ENCODE data around the gene AGAP6.
"Not testable (repeated sequence)": the region's sequence is repeated elsewhere in the genome, so short reads cannot be mapped to it uniquely, and the experiment has no call there.

AGAP6 gene
- total RNA-seq: 2.0 to 6.5 (median 3.1) reads per million in 9 experiments

DNA sequence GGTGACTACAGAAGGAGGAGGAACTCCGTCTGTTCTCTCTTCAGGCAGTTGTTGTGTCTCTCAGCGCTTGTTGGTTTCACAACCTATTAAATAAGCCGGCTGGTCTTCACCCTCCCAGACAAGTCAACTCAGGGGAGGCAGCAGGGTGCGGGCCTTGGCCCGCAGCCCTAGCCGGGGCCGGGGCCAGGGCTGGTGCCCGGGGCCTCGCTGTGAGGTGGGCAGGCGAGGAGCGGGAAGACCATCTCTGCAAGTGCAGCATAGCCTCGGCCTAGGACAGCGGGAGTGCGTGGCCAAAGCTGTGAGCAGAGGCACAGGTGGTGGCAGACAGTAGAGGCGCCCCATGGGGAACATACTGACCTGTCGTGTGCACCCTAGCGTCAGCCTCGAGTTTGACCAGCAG is at the start of gene AGAP6:
Gene AGAP6, plus strand, starts transcription at position 31 of the 400 bp plus-strand sequence. Its CDS starts 310 bp downstream, at position 341.
- H3K4me1 Mint-ChIP-seq (ENCODE audit: low read depth in 2 of 2); H3K9me3 Mint-ChIP-seq; H3K27me3 Mint-ChIP-seq; DNase-seq; H3K4me3 Mint-ChIP-seq; ATAC-seq (replicated peaks): not testable (repeated sequence)
- H3K27ac Mint-ChIP-seq: peak within 1 kb of the TSS in 1 of 2 donors; percentile 84
- peaks cover 12% of the 10 kb centered on the region for H3K36me3 Mint-ChIP-seq (ENCODE audit: insufficient read depth)

GRCh38 chr10:49941447-49942338 is 46.5 kb upstream of the AGAP6 start, which contains the start of the genes PARG and TIMM23B:
Gene PARG, minus strand, starts transcription at chr10:49942027. Its CDS starts 302 bp downstream, at chr10:49941725.
Gene TIMM23B, plus strand, starts transcription at chr10:49942053. Its CDS starts 142 bp downstream, at chr10:49942195.
- Mint-ChIP-seq H3K4me1 (ENCODE audit: low read depth in 2 of 2) (peaks cover 28 to 40% of the 10 kb centered on the region in 2 donors), H3K27ac (peak within 1 kb of the TSS; percentile 95 to 98), H3K36me3 (ENCODE audit: insufficient read depth) (peaks cover 13% of the 10 kb centered on the region), H3K4me3 (peak within 1 kb of the TSS; percentile 95 to 99)
- DNase-seq: peak; percentile 65 to 78 (median 77)
- peak; percentile 88 for ATAC-seq (replicated peaks)
- not testable (repeated sequence) for H3K9me3 Mint-ChIP-seq, H3K27me3 Mint-ChIP-seq

- Mint-ChIP-seq H3K4me3 (peak overlapping the region; percentile 95 to 99), H3K27ac (peak overlapping the region; percentile 95 to 98), H3K4me1 (ENCODE audit: low read depth in 2 of 2) (peaks cover 28 to 40% of the 10 kb centered on the region in 2 donors), H3K36me3 (ENCODE audit: insufficient read depth) (peaks cover 17% of the 10 kb centered on the region)
- ATAC-seq (replicated peaks): peak; percentile 2
- not testable (repeated sequence) for DNase-seq, H3K27me3 Mint-ChIP-seq, H3K9me3 Mint-ChIP-seq
Measured at GRCh38 chr10:49942339-49942705, 45.9 kb upstream of the AGAP6 start.

GRCh38 chr10:49943607-49944006 is 44.6 kb upstream of the AGAP6 start:
- DNase-seq; H3K9me3 Mint-ChIP-seq; H3K27me3 Mint-ChIP-seq; ATAC-seq (replicated peaks): not testable (repeated sequence)
- peak overlapping the region in 1 of 2 donors; percentile 95 for H3K4me3 Mint-ChIP-seq
- H3K36me3 Mint-ChIP-seq (ENCODE audit: insufficient read depth): peaks cover 22% of the 10 kb centered on the region
- peaks cover 26 to 36% of the 10 kb centered on the region in 2 donors for H3K4me1 Mint-ChIP-seq (ENCODE audit: low read depth in 2 of 2)
- H3K27ac Mint-ChIP-seq: peak overlapping the region in 1 of 2 donors; percentile 98

DNA sequence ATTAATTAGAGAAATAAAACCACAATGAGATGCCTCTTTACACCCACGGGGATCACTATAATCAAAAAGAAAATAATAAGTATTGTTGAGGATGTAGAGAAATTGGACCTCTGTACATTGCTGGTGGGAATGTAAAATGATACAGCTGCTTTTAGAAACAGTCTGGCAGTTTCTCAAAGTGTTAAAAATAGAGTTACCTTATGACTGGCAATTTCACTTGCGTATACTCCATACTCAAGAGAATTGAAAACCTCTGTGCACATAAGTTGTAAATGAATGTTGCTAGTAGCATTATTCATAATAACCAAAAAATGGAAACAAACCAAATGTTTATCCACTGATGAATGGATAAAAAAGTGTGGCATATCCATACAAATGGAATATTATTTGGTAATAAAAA is 40.1 kb upstream of the AGAP6 start:
- not testable (repeated sequence) for DNase-seq; H3K27ac Mint-ChIP-seq; H3K27me3 Mint-ChIP-seq; H3K4me1 Mint-ChIP-seq (ENCODE audit: low read depth in 2 of 2); H3K4me3 Mint-ChIP-seq; ATAC-seq (replicated peaks); H3K9me3 Mint-ChIP-seq
- peaks cover 26% of the 10 kb centered on the region for H3K36me3 Mint-ChIP-seq (ENCODE audit: insufficient read depth)

- not testable (repeated sequence) for H3K4me3 Mint-ChIP-seq; H3K9me3 Mint-ChIP-seq; ATAC-seq (replicated peaks); H3K27me3 Mint-ChIP-seq; H3K27ac Mint-ChIP-seq; DNase-seq; H3K4me1 Mint-ChIP-seq (ENCODE audit: low read depth in 2 of 2)
- peaks cover 25% of the 10 kb centered on the region for H3K36me3 Mint-ChIP-seq (ENCODE audit: insufficient read depth)
Measured at GRCh38 chr10:49948737-49949136, 39.5 kb upstream of the AGAP6 start.

DNA sequence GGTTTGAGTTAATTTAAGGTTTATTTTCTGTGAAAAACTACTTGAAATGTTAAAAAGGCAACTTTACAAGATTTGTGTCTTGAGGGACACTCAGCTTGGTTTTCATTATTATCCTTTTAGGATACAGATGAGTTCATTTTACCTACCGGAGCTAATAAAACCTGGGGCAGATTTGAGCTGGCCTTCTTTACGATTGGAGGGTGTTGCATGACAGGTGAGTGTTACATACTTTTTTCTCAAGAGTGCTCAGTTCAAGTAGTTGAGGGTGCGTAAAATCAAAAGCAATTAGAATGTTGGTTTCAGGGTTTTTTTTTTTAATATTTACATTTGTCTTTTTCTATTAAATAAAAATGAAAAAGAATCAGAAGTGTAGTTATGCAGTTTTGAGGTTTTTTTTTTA is 36.2 kb upstream of the AGAP6 start:
- H3K4me3 Mint-ChIP-seq; DNase-seq; H3K9me3 Mint-ChIP-seq; H3K27ac Mint-ChIP-seq; H3K4me1 Mint-ChIP-seq (ENCODE audit: low read depth in 2 of 2); ATAC-seq (replicated peaks); H3K27me3 Mint-ChIP-seq: not testable (repeated sequence)
- peaks cover 33% of the 10 kb centered on the region for H3K36me3 Mint-ChIP-seq (ENCODE audit: insufficient read depth)

DNA sequence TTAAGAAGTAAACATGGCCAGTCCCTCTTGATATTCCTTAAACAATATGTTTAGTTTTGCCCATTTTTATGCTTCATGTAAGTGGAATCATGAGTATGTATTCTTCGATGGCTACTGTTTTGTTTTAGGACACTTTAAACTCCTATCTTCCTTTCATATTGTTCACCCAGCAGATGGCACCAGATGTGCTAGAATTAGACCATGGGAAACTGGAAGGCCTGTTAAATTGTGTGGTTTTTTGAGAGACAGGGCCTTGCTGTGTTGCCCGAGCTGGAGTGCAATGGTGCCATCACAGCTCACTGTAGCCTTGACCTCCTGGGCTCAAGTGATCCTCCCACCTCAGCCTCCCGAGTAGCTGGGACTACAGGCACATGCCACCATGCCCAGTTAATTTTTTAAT is 35.1 kb upstream of the AGAP6 start:
- H3K4me1 Mint-ChIP-seq (ENCODE audit: low read depth in 2 of 2); H3K9me3 Mint-ChIP-seq; H3K27ac Mint-ChIP-seq; DNase-seq; H3K4me3 Mint-ChIP-seq; H3K27me3 Mint-ChIP-seq: not testable (repeated sequence)
- H3K36me3 Mint-ChIP-seq (ENCODE audit: insufficient read depth): peaks cover 25% of the 10 kb centered on the region
- peak; percentile 33 for ATAC-seq (replicated peaks)

DNA sequence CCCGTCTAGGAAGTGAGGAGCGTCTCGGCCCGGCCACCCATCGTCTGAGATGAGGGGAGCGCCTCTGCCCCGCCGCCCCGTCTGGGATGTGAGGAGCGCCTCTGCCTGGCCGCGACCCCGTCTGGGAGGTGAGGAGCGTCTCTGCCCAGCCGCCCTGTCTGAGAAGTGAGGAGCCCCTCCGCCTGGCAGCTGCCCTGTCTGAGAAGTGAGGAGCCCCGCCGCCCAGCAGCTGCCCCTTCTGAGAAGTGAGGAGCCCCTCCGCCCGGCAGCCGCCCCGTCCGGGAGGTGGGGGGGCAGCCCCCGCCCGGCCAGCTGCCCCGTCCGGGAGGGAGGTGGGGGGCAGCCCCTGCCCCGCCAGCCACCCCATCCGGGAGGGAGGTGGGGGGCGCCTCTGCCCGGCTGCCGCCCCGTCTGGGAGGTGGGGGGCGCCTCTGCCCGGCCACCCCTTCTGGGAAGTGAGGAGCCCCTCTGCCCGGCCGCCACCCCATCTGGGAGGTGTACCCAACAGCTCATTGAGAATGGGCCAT is 17.8 kb upstream of the AGAP6 start:
- H3K27ac Mint-ChIP-seq; H3K4me3 Mint-ChIP-seq; H3K9me3 Mint-ChIP-seq; ATAC-seq (replicated peaks); H3K27me3 Mint-ChIP-seq; DNase-seq; H3K4me1 Mint-ChIP-seq (ENCODE audit: low read depth in 2 of 2): not testable (repeated sequence)
- peaks cover 12% of the 10 kb centered on the region for H3K36me3 Mint-ChIP-seq (ENCODE audit: insufficient read depth)

DNA sequence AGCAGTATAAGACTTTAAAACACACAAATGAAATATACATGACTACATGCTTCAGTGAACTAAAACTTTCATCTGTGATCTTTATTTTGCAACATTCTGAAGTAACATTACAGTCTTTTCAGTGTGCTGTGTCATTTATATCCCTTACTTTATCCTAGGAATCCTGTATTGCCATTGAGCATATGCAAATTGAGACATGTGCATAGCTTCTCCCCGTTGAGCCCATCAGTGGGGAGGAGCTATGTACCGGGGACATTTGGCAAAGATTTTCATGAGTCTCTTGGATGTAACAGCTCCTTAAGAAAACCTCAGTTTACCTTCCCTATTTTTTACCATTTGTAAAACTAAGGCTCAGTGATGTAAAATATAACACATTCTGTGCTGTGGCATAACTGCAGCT is 16.7 kb upstream of the AGAP6 start:
- not testable (repeated sequence) for H3K4me1 Mint-ChIP-seq (ENCODE audit: low read depth in 2 of 2); DNase-seq; H3K27ac Mint-ChIP-seq; H3K27me3 Mint-ChIP-seq; ATAC-seq (replicated peaks); H3K9me3 Mint-ChIP-seq; H3K4me3 Mint-ChIP-seq
- H3K36me3 Mint-ChIP-seq (ENCODE audit: insufficient read depth): peaks cover 11% of the 10 kb centered on the region

GRCh38 chr10:49972094-49972493 is 16.1 kb upstream of the AGAP6 start:
- H3K9me3 Mint-ChIP-seq; H3K4me3 Mint-ChIP-seq; H3K27me3 Mint-ChIP-seq; H3K4me1 Mint-ChIP-seq (ENCODE audit: low read depth in 2 of 2); ATAC-seq (replicated peaks); H3K27ac Mint-ChIP-seq; DNase-seq: not testable (repeated sequence)
- peaks cover 11% of the 10 kb centered on the region for H3K36me3 Mint-ChIP-seq (ENCODE audit: insufficient read depth)

DNA sequence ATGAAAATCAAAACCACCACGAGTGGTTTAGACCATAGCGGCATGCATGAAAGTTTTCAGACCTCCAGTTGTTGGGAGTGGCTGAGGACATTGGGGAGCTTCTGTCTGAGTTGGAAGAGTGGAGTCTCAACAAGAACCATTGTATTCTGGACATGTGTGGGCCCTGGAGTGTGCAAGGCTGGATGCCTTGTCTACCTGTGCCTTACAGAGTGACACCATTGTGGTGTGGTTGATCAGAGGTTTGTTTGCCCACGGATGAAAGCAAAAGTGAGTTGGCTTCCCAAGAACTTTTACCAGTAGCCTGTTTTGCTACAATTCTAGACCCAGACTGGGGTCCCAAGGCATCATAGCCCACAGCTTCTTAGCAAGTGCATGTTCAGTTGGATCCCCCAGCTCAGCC is 10.4 kb upstream of the AGAP6 start:
- H3K36me3 Mint-ChIP-seq (ENCODE audit: insufficient read depth); DNase-seq; H3K9me3 Mint-ChIP-seq; ATAC-seq (replicated peaks); H3K27ac Mint-ChIP-seq; H3K27me3 Mint-ChIP-seq; H3K4me3 Mint-ChIP-seq; H3K4me1 Mint-ChIP-seq (ENCODE audit: low read depth in 2 of 2): not testable (repeated sequence)

DNA sequence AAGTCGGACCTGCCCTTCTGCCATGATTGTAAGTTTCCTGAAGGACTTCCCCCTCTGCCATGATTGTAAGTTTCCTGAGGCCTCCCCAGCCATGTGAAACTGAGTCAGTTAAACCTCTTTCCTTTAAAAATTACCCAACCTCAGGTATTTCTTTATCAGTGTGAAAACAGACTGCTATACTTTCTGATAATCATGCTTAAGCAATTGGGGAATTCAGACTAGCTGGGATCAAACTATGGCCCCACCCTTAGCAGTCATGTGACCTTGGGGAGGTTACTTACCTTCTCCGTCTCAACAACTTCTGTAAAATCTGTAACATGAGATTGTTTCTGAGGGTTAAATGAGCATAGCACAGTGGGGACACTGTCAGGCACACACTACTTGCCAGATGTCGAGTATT is 999 bp upstream of the AGAP6 start:
- H3K36me3 Mint-ChIP-seq (ENCODE audit: insufficient read depth); H3K9me3 Mint-ChIP-seq; H3K27me3 Mint-ChIP-seq; H3K4me3 Mint-ChIP-seq; H3K4me1 Mint-ChIP-seq (ENCODE audit: low read depth in 2 of 2); DNase-seq; ATAC-seq (replicated peaks); H3K27ac Mint-ChIP-seq: not testable (repeated sequence)

GRCh38 chr10:49995321-49995720 is 7.1 kb downstream of the AGAP6 start:
- H3K9me3 Mint-ChIP-seq; H3K4me1 Mint-ChIP-seq (ENCODE audit: low read depth in 2 of 2); H3K27me3 Mint-ChIP-seq; H3K27ac Mint-ChIP-seq; ATAC-seq (replicated peaks); H3K4me3 Mint-ChIP-seq; DNase-seq: not testable (repeated sequence)
- H3K36me3 Mint-ChIP-seq (ENCODE audit: insufficient read depth): peaks cover 13% of the 10 kb centered on the region

Measured in effector memory CD8-positive, alpha-beta T cell (primary cell).